ENCODE measurements around the gene EHD4.

The EHD4 gene

GRCh38 chr15:41967506-41968206 is 4.7 kb downstream of the EHD4 start:
- DNase-seq = no peak
- Mint-ChIP-seq H3K27me3 (peaks cover 4% of the 10 kb centered on the region), H3K27ac (no peak overlapping the region), H3K36me3 (peaks cover 22% of the 10 kb centered on the region), H3K9me3 (no peaks in the 10 kb centered on the region), H3K4me3 (no peak overlapping the region), H3K4me1 (peaks cover 54% of the 10 kb centered on the region)
- CTCF ChIA-PET = interaction anchor here (1.2 to 1.7 kb wide), 2 partner anchors 10 to 16 kb away, joined by 3 to 5 read pairs; no protein-coding TSS in a partner anchor

DNA sequence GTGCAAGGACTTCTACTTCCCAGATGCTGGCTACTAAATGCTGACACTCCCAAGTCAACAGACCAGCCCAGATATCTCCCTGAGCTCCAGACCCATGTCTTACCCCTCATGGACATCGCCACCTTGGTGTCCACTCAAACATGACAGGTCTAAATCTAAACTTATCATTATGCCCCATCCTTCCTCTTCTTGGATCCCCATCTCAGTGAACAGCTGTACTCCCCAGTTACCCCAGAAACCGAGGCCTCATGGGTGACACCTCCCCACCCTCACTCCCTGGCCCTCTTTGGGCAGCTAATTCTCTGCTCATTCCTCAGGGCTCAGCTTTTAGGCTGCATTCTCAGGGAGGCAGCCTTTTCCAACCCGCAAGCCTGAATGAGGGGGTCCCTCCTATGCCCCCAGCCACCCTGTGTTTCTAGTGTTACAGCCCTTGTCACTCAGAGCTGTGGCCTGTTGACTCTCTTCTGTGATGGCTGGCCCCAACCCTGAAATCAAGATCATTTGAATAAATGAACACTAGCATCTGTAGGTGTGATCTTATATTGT is 5.4 kb downstream of the EHD4 start:
- CTCF ChIA-PET = interaction anchor here (0.9 to 1.7 kb wide), 4 partner anchors 9 to 167 kb away, joined by 3 to 6 read pairs (median 4); no protein-coding TSS in a partner anchor
- no peaks in the 10 kb centered on the region for H3K27me3 Mint-ChIP-seq

DNA sequence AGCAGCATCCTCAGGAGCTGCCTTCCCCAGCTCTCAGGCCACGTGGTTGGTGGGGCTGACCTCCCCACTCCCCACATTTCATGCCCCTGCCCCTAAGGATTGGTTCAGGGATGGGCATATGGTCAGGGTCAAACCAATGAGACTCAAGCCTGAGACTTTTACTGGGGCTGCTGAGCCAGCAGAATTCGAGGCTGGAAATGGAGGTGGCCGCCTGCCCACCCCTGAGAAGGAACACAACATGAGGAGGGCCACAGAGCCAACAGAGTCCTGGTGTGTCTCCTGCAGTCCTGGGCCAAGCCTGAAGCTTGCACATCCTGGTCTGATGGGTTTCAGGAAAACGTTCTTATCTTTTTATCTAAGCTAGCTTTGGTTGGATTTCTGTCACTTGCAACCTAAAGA is 5.9 kb downstream of the EHD4 start:
- H3K27me3 Mint-ChIP-seq = no peaks in the 10 kb centered on the region
- no peaks in the 10 kb centered on the region for H3K9me3 Mint-ChIP-seq
- H3K4me3 Mint-ChIP-seq = no peak overlapping the region
- DNase-seq = no peak
- H3K4me1 Mint-ChIP-seq = peaks cover 53% of the 10 kb centered on the region
- H3K36me3 Mint-ChIP-seq = peaks cover 26% of the 10 kb centered on the region
- no peak overlapping the region for H3K27ac Mint-ChIP-seq
- CTCF ChIA-PET = interaction anchor here (0.9 to 1.7 kb wide), 3 partner anchors 8 to 168 kb away, joined by 3 to 6 read pairs (median 5); no protein-coding TSS in a partner anchor

More for the DNA sequence above, 5.4 kb downstream of the EHD4 start:
- peaks cover 25% of the 10 kb centered on the region for H3K36me3 Mint-ChIP-seq
- no peak overlapping the region for H3K4me3 Mint-ChIP-seq
- H3K4me1 Mint-ChIP-seq = peaks cover 51% of the 10 kb centered on the region
- no peaks in the 10 kb centered on the region for H3K9me3 Mint-ChIP-seq
- no peak for DNase-seq
- H3K27ac Mint-ChIP-seq = no peak overlapping the region

- CTCF ChIA-PET = interaction anchor here (1.3 to 1.7 kb wide), 2 partner anchors 8 to 26 kb away, joined by 5 to 6 read pairs; no protein-coding TSS in a partner anchor
- DNase-seq = no peak
- H3K4me3 Mint-ChIP-seq = no peak overlapping the region
- H3K27ac Mint-ChIP-seq = no peak overlapping the region
- peaks cover 29% of the 10 kb centered on the region for H3K36me3 Mint-ChIP-seq
- peaks cover 52% of the 10 kb centered on the region for H3K4me1 Mint-ChIP-seq
- no peaks in the 10 kb centered on the region for H3K9me3 Mint-ChIP-seq
- no peaks in the 10 kb centered on the region for H3K27me3 Mint-ChIP-seq
Observed at GRCh38 chr15:41965441-41966413, 6.6 kb downstream of the EHD4 start.

DNA sequence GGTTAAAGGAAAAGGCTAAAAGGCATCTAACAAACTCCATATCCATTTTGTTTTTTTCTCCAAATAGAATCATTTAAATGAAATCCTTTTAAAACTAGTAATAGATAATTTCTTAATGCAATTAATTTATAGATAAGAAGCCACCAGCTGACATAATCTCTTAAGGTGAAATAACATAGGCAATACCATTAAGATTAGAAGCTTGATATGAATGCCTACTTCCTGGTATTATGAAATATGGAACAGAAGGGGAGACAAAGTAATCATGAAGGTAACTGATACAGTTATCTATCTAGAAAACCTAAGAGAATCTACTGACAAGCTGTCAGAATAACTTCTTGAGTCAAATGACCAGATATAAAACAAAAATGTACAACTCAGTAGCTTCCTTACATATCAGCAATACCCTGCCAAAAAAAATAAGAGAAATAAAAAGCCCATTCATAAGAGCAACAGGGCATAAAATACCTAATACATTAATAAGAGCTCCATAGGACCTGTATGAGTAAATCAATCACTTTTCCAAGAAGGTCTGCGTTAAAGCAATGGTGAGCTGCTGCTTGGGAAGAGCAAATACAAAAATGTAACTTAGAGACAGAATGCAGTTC is 10.7 kb downstream of the EHD4 start:
- Mint-ChIP-seq H3K36me3 (peaks cover 16% of the 10 kb centered on the region), H3K27ac (no peak overlapping the region), H3K4me1 (peaks cover 34% of the 10 kb centered on the region), H3K4me3 (no peak overlapping the region), H3K9me3 (no peaks in the 10 kb centered on the region), H3K27me3 (no peaks in the 10 kb centered on the region)
- no peak for DNase-seq
- CTCF ChIA-PET = interaction anchor here (1.0 to 1.3 kb wide), 2 partner anchors 8 to 23 kb away, joined by 3 read pairs; no protein-coding TSS in a partner anchor

DNA sequence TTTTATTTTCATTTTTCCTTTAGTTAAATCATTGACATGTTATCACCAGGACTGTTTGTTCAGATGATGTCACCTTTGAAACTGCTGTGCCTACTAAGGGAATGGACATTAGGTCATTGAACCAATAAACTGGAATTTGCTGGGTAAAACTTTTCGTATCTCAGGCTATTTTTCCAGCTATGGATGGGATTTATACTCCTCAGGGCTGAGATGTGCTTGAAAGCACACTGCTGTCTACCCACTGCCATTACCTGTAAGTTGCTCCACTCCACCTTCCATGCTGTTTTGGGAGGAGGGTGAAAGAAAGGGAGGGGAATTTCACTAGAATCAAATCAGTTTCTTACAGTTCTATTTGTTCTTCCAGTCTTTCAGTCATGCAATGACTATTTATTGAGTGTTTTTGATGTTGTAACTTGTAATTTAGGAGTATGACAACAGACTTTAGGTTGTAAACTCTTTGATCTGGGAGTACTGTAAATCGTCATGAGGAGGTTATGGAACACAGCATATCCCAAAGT is 11.3 kb downstream of the EHD4 start:
- no peak overlapping the region for H3K27ac Mint-ChIP-seq
- no peak overlapping the region for H3K4me3 Mint-ChIP-seq
- H3K36me3 Mint-ChIP-seq = peaks cover 15% of the 10 kb centered on the region
- no peaks in the 10 kb centered on the region for H3K27me3 Mint-ChIP-seq
- no peaks in the 10 kb centered on the region for H3K9me3 Mint-ChIP-seq
- CTCF ChIA-PET = interaction anchor here (1.0 to 1.3 kb wide), 2 partner anchors 9 to 23 kb away, joined by 3 read pairs; no protein-coding TSS in a partner anchor
- H3K4me1 Mint-ChIP-seq = peaks cover 30% of the 10 kb centered on the region
- DNase-seq = no peak

DNA sequence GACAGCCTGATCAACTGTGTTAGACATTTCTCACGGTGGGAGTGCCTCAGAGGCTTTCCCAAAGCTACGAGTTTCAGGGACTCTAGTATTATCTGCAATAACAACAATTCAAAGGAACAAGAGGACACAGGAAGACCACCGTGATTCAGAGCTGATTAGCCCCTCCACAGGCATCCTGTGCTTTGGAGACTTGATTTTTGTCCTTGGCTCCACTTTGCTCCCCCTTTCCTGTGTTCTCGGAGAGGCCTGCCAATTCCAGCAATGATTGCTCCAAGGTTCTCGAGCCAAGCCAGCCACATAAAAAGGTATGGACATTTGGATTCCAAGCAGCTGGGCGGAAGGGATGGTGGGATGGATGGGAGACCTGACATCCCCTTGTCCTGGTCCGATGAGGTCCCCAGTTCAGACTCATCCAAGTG is 14.3 kb downstream of the EHD4 start:
- Mint-ChIP-seq H3K36me3 (peaks cover 12% of the 10 kb centered on the region), H3K4me3 (no peak overlapping the region), H3K27ac (no peak overlapping the region), H3K9me3 (no peaks in the 10 kb centered on the region), H3K4me1 (peaks cover 28% of the 10 kb centered on the region), H3K27me3 (no peaks in the 10 kb centered on the region)
- CTCF ChIA-PET = interaction anchor here (1.2 to 2.9 kb wide), 4 partner anchors 9 to 53 kb away, joined by 3 to 12 read pairs (median 4); no protein-coding TSS in a partner anchor
- DNase-seq = no peak

GRCh38 chr15:41957021-41957897 is 15.1 kb downstream of the EHD4 start:
- no peak for DNase-seq
- Mint-ChIP-seq H3K4me1 (peaks cover 28% of the 10 kb centered on the region), H3K27me3 (no peaks in the 10 kb centered on the region), H3K36me3 (peaks cover 12% of the 10 kb centered on the region), H3K4me3 (no peak overlapping the region), H3K27ac (no peak overlapping the region), H3K9me3 (no peaks in the 10 kb centered on the region)
- CTCF ChIA-PET = interaction anchor here (1.2 to 2.9 kb wide), 4 partner anchors 10 to 53 kb away, joined by 3 to 12 read pairs (median 4); no protein-coding TSS in a partner anchor

GRCh38 chr15:41955807-41956525 is 16.4 kb downstream of the EHD4 start:
- Mint-ChIP-seq H3K27ac (no peak overlapping the region), H3K36me3 (peaks cover 10% of the 10 kb centered on the region), H3K9me3 (no peaks in the 10 kb centered on the region), H3K27me3 (no peaks in the 10 kb centered on the region), H3K4me1 (peaks cover 22% of the 10 kb centered on the region), H3K4me3 (no peak overlapping the region)
- DNase-seq = no peak
- CTCF ChIA-PET = interaction anchor here (2.9 kb wide), 1 partner anchor 19 kb away, joined by 12 read pairs; no protein-coding TSS in a partner anchor

DNA sequence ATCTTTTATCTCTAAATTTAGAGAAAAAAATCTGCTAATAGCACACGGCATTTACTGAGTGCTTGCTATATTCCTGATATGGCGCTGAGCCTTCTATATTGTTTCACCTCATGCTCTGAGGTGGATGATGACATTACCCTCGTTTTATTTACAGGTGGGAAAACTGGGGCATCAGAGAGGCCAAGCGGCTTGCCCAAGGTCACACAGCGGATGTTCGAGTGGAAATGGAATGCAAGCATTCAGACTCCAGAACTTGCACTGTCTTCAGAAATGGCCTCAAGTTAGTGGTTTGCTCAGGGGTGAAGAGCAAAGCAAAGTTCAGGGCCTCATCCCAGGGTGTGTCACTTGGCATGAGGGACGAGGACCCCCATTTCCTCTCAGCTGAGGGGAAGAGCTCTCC is 17.3 kb downstream of the EHD4 start:
- no peaks in the 10 kb centered on the region for H3K27me3 Mint-ChIP-seq
- peaks cover 20% of the 10 kb centered on the region for H3K4me1 Mint-ChIP-seq
- H3K36me3 Mint-ChIP-seq = peaks cover 10% of the 10 kb centered on the region
- CTCF ChIA-PET = no interaction called here
- DNase-seq = no peak
- no peaks in the 10 kb centered on the region for H3K9me3 Mint-ChIP-seq
- no peak overlapping the region for H3K4me3 Mint-ChIP-seq
- H3K27ac Mint-ChIP-seq = no peak overlapping the region

- H3K36me3 Mint-ChIP-seq = peaks cover 10% of the 10 kb centered on the region
- H3K27me3 Mint-ChIP-seq = no peaks in the 10 kb centered on the region
- no peak overlapping the region for H3K4me3 Mint-ChIP-seq
- no peaks in the 10 kb centered on the region for H3K9me3 Mint-ChIP-seq
- H3K27ac Mint-ChIP-seq = no peak overlapping the region
- H3K4me1 Mint-ChIP-seq = peaks cover 20% of the 10 kb centered on the region
- DNase-seq = no peak
- CTCF ChIA-PET = no interaction called here
Observed at GRCh38 chr15:41954036-41954435, 18.3 kb downstream of the EHD4 start.

DNA sequence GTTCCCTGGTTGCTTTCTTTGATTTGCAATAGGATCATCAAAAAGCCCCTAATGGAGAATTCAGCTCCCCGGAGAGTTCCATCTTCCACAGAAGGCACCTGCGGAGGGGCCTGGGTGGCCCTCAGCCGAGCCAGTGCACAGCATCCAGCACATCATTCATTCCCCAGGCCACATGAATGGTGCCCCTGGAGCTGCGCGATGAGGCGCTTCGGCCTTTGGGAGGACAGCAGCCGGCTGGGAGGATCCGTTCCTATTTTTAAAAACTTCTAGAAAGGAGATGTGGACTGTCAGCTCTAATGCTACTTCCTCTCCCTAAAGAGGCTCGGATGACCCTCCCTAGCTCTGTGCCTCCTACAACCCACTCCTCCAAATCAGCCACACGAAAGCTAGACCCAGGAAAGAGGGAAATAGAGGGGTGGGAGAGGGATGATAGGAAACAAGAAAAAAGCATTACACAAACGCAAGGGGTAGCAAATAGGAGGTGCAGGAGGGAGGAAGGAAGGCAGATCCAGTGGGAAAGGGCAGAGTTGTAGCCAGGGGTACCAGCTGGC is 20.3 kb downstream of the EHD4 start:
- peak overlapping the region; percentile 62 for H3K27ac Mint-ChIP-seq
- CTCF ChIA-PET = interaction anchor here (1.7 kb wide), 1 partner anchor 16 kb away, joined by 3 read pairs; no protein-coding TSS in a partner anchor
- DNase-seq = no peak
- H3K4me1 Mint-ChIP-seq = peaks cover 10% of the 10 kb centered on the region
- H3K36me3 Mint-ChIP-seq = peaks cover 8% of the 10 kb centered on the region
- no peaks in the 10 kb centered on the region for H3K27me3 Mint-ChIP-seq
- no peak overlapping the region for H3K4me3 Mint-ChIP-seq
- H3K9me3 Mint-ChIP-seq = no peaks in the 10 kb centered on the region
